Ramos (cell line): Measurements from ENCODE around the gene SPG11.
"Not testable (repeated sequence)": the region's sequence is repeated elsewhere in the genome, so short reads cannot be mapped to it uniquely, and the experiment has no call there.

Experiments used
- in situ Hi-C: fragments of 300-500 bp; cut with MboI; formaldehyde crosslinking; loops from one replicate; pipeline ENCODE4 v1.14.3; 2022; ENCODE audit warnings: low sequenced_read_pairs; ENCODE audit not compliant: unreplicated experiment

SPG11 gene

GRCh38 chr15:44535523-44536301, 127.8 kb downstream of the SPG11 start:
- in situ Hi-C loops: no loop called here

GRCh38 chr15:44535092-44535491, 128.4 kb downstream of the SPG11 start:
- in situ Hi-C loops: no loop called here

GRCh38 chr15:44532689-44533088, 130.8 kb downstream of the SPG11 start:
- in situ Hi-C loops: no loop called here

- in situ Hi-C loops: not testable (repeated sequence)
Observed at GRCh38 chr15:44532275-44532674, 131.2 kb downstream of the SPG11 start.

- in situ Hi-C loops: no loop called here
Observed at GRCh38 chr15:44530653-44531052, 132.8 kb downstream of the SPG11 start.

GRCh38 chr15:44529864-44530604, 133.4 kb downstream of the SPG11 start:
- in situ Hi-C loops: no loop called here

- in situ Hi-C loops: no loop called here
Observed at GRCh38 chr15:44527241-44527640, 136.2 kb downstream of the SPG11 start.

- in situ Hi-C loops: no loop called here
Observed at GRCh38 chr15:44525018-44525417, 138.4 kb downstream of the SPG11 start.

- in situ Hi-C loops: loop anchor here (25.0 kb wide), 1 partner anchor 632 kb away; no protein-coding TSS in a partner anchor
Observed at GRCh38 chr15:44519537-44519936, 143.9 kb downstream of the SPG11 start.

GRCh38 chr15:44516436-44516835, 147.0 kb downstream of the SPG11 start:
- in situ Hi-C loops: loop anchor here (25.0 kb wide), 1 partner anchor 629 kb away; no protein-coding TSS in a partner anchor
